Esophagus squamous epithelium (tissue), 5 donors: ENCODE data around the gene KRT7. TPM values are rescaled to one million over a fixed set of nuclear protein-coding genes. Genes with fewer than 3 reads are reported as not detected.
"Not testable (repeated sequence)": the region's sequence is repeated elsewhere in the genome, so short reads cannot be mapped to it uniquely, and the experiment has no call there.

Experiments used
- DNase-seq: peaks from one replicate; lab custom pipeline; 2025; lab: John Stamatoyannopoulos, UW
- H3K27ac ChIP-seq, 4 donors: fragments of 200-600 bp; sonication (generic); one replicate each; pipeline ENCODE4 v1.5.1; 2016 to 2019; ENCODE audit warnings: mild to moderate bottlenecking in 1 of 4
- H3K27me3 ChIP-seq, 4 donors: fragments of 200-600 bp; sonication (generic); 1 replicate in 3 of 4; 2 replicates in 1 of 4; pipeline versions ENCODE4 v1.5.1 to v1.6.0; 2017 to 2021; ENCODE audit warnings: antibody characterized with exemption in 1 of 4
- H3K36me3 ChIP-seq, 3 donors: fragments of 200-600 bp; sonication (generic); one replicate each; pipeline ENCODE4 v1.5.1; 2016 to 2019
- H3K4me1 ChIP-seq, 3 donors: fragments of 200-600 bp; sonication (generic); one replicate each; pipeline ENCODE4 v1.5.1; 2017 to 2019
- H3K4me3 ChIP-seq, 4 donors: fragments of 200-600 bp; sonication (generic); 1 replicate in 3 of 4; 2 replicates in 1 of 4; pipeline ENCODE4 v1.5.1; 2016 to 2019; ENCODE audit warnings: mild to moderate bottlenecking in 2 of 4, moderate library complexity in 1 of 4
- H3K9me3 ChIP-seq, 3 donors: fragments of 200-600 bp; sonication (generic); one replicate each; pipeline ENCODE4 v1.5.1; 2016 to 2019
- CTCF ChIP-seq, 6 experiments: fragments of 450-650 bp in 4 of 6; fragments of 200-600 bp in 2 of 6; sonication (generic) in 2 of 6; IDR thresholded peaks; one replicate each; pipeline ENCODE4 v1.5.1; 2016 to 2019; ENCODE audit warnings: antibody characterized with exemption in 6 of 6, mild to moderate bottlenecking in 4 of 6, moderate library complexity in 4 of 6
- POLR2A ChIP-seq, 4 donors: fragments of 450-650 bp; IDR thresholded peaks; one replicate each; pipeline ENCODE4 v1.6.1; 2017; ENCODE audit warnings: antibody characterized with exemption in 4 of 4, mild to moderate bottlenecking in 4 of 4, moderate library complexity in 3 of 4
- WGBS, 2 donors: methylation state at CpG; one replicate each; pipeline ENCODE4 v1.1.5; 2018; 5-methylcytosine and 5-hydroxymethylcytosine counted together
- intact Hi-C: fragments of 100-400 bp; cut with DNase I; formaldehyde crosslinking; loops from one replicate; pipeline ENCODE4 v1.15.0; 2022
- total RNA-seq, 4 donors: library from RNA; depleted of rRNA; stranded (reverse); fragments of >200 nt; gene quantifications; one replicate each; pipeline ENCODE4 v1.1.0, GENCODE V29; 2016
- donor health status: DM: yes; HTN: yes; CAD: no.

KRT7 gene
- total RNA-seq, 4 donors from 2014 or later = 18.7 to 118 (median 64.4) TPM

- peaks cover 1 to 51% (median 12%) of the 10 kb centered on the region in 3 donors for H3K4me1 ChIP-seq
- TF ChIP-seq CTCF (IDR thresholded peaks at IDR 0.05) = no peak
- TF ChIP-seq POLR2A (IDR thresholded peaks at IDR 0.05) = no peak
- WGBS, 2 donors = 70 to 83% methylated on average over 2 of the region's 2 CpGs
- H3K4me3 ChIP-seq = no peak overlapping the region
- no peaks in the 10 kb centered on the region for H3K9me3 ChIP-seq
- intact Hi-C loops = no loop called here
- peak overlapping the region in 1 of 4 donors; percentile 8 for H3K27ac ChIP-seq
- peaks cover 0 to 44% (median 0%) of the 10 kb centered on the region in 4 donors for H3K27me3 ChIP-seq
- H3K36me3 ChIP-seq = no peaks in the 10 kb centered on the region
- DNase-seq = no peak
These were observed 16.5 kb downstream of the KRT7 start for GRCh38 chr12:52249511-52250047.

- H3K27me3 ChIP-seq = peaks cover 0 to 51% (median 0%) of the 10 kb centered on the region in 4 donors
- no peaks in the 10 kb centered on the region for H3K36me3 ChIP-seq
- intact Hi-C loops = no loop called here
- H3K27ac ChIP-seq = peak overlapping the region in 1 of 4 donors; percentile 8
- DNase-seq = no peak
- H3K4me3 ChIP-seq = no peak overlapping the region
- H3K4me1 ChIP-seq = peaks cover 0 to 44% (median 10%) of the 10 kb centered on the region in 3 donors
- TF ChIP-seq POLR2A (IDR thresholded peaks at IDR 0.05) (no peak), CTCF (IDR thresholded peaks at IDR 0.05) (no peak)
- 71 to 78% methylated on average over 13 to 20 of the region's 52 CpGs for WGBS, 2 donors
- H3K9me3 ChIP-seq = no peaks in the 10 kb centered on the region
These were observed 17.3 kb downstream of the KRT7 start for GRCh38 chr12:52250048-52250990.

GRCh38 chr12:52251367-52252051, 18.5 kb downstream of the KRT7 start:
- 67 to 81% methylated on average over 9 of the region's 9 CpGs for WGBS, 2 donors
- no peak overlapping the region for H3K4me3 ChIP-seq
- no peak overlapping the region for H3K27ac ChIP-seq
- intact Hi-C loops = no loop called here
- no peak for DNase-seq
- no peaks in the 10 kb centered on the region for H3K36me3 ChIP-seq
- H3K9me3 ChIP-seq = no peaks in the 10 kb centered on the region
- TF ChIP-seq CTCF (IDR thresholded peaks at IDR 0.05) (no peak), POLR2A (IDR thresholded peaks at IDR 0.05) (no peak)
- H3K27me3 ChIP-seq = peaks cover 0 to 63% (median 1%) of the 10 kb centered on the region in 4 donors
- H3K4me1 ChIP-seq = peaks cover 0 to 32% (median 10%) of the 10 kb centered on the region in 3 donors

GRCh38 chr12:52252175-52252615, 19.2 kb downstream of the KRT7 start:
- peaks cover 0 to 25% (median 8%) of the 10 kb centered on the region in 3 donors for H3K4me1 ChIP-seq
- intact Hi-C loops, H3K27ac ChIP-seq, DNase-seq, H3K36me3 ChIP-seq, H3K9me3 ChIP-seq, H3K4me3 ChIP-seq: not testable (repeated sequence)
- H3K27me3 ChIP-seq = peaks cover 0 to 70% (median 3%) of the 10 kb centered on the region in 4 donors
- WGBS, 2 donors = 100% methylated on average over 3 of the region's 8 CpGs; no CpG with 5 or more reads in 1 of the 2 donors

- intact Hi-C loops = no loop called here
- Histone ChIP-seq H3K4me1 (peaks cover 0 to 19% (median 6%) of the 10 kb centered on the region in 3 donors), H3K27ac (no peak overlapping the region), H3K4me3 (no peak overlapping the region), H3K36me3 (no peaks in the 10 kb centered on the region), H3K9me3 (no peaks in the 10 kb centered on the region), H3K27me3 (peaks cover 0 to 76% (median 4%) of the 10 kb centered on the region in 4 donors)
- no peak for DNase-seq
- no peak for TF ChIP-seq POLR2A (IDR thresholded peaks at IDR 0.05)
- TF ChIP-seq CTCF (IDR thresholded peaks at IDR 0.05) = no peak
- 98 to 99% methylated on average over 8 to 11 of the region's 11 CpGs for WGBS, 2 donors
These were observed 19.8 kb downstream of the KRT7 start for GRCh38 chr12:52252728-52253343.
